GM04504 (cell line): ENCODE data around the gene TMBIM6.
"Not testable (repeated sequence)": the region's sequence is repeated elsewhere in the genome, so short reads cannot be mapped to it uniquely, and the experiment has no call there.

Experiments
- DNase-seq: peaks from one replicate; pipeline ENCODE4 v3.0.0-alpha.2; 2012; ENCODE audit warnings: low read depth

TMBIM6 gene

DNA sequence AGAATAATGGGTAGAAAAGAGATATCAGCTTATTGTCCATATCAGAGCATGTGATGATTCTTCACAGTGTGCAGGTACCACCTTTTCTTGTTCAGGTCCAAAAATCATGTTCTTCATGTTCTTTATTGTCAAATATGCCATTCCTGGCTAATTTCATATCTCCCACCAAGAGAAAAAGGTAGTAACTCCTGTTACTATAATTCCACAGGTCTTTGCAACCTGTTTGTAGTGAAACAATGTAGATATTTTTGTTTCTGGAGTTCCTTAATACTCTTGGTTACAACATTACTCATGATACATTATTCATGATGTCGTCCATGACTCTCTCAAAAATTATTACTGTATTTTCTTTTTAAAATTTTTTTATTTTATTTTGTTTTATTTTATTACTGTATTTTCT is 11.3 kb upstream of the TMBIM6 start:
- no peak for DNase-seq

DNA sequence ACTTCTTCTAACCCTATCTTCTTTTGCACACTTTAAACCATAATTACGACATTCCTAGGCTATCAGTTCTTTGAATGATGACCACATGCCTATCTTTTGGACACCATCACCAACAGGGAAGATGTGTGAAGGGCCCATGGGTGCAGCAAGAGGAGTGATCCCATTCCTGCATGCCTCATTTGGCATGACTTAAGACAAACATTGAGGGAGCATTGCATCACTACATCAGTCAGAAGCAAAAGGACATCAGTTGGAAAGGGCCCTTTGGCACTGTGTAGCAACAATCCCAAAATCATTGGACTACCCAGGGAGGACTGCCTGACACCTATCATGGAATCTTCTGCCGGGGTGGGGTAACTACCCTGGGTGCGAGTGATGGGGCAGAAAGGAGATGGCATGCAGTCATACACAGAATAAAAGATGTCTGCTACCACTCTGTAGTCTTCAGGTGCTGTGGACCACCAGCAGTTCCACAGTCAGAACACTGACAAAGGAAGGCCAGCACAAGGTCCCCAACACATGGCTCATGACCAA is 10.7 kb upstream of the TMBIM6 start:
- no peak for DNase-seq

DNA sequence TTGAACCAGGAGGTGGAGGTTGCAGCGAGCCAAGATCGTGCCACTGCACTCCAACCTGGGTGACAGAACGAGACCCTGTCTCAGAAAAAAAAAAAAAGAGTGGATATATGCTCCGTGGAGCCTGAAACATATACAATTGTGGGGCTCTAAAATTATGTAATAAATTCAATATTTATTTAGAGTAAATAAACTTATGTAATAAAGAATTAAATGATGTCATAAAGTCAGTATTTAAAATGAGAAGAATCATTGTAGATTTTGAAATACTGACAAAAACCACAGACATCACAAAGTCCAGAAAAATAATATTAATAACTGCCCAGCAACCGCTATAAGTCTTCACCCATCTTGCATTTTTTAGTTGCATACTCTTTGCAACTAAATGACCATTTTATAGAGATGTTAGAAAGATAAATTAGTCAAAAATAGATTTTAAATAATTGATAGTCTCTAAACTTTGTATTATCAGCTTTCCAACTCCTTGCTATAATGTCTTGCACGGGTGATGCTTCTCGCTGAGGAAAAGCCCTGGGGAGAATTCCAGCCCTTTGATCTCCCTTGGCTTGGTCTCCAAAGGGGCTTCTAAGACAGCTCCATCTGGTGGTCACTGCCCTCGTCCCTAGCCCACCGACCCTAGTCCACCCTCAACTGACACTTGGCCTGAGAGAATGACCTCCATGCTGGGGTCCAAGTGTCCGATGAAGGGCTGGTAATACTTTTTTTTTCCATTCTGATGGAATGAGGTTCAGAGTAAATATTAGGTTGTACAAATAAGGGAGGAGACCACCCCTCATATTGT is 7.9 kb upstream of the TMBIM6 start:
- no peak for DNase-seq

DNA sequence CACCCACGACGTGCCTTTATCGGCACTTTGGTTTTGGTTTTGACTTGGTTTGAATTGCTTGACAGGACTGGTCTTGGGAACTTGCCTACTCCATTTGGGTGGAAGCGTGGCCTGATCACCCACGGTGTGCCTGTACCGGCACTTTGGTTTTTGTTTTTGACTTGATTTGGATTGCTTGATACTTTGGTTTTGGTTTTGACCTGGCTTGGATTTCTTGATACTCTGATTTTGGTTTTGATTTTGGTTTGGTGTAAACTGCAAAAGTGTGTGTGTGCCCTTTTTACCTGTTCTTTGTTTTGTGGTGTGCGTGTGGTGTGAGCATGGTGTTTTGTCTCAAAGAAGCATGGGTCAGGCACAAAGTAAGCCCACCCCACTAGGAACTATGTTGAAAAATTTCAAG is 6.5 kb upstream of the TMBIM6 start:
- DNase-seq = not testable (repeated sequence)

DNA sequence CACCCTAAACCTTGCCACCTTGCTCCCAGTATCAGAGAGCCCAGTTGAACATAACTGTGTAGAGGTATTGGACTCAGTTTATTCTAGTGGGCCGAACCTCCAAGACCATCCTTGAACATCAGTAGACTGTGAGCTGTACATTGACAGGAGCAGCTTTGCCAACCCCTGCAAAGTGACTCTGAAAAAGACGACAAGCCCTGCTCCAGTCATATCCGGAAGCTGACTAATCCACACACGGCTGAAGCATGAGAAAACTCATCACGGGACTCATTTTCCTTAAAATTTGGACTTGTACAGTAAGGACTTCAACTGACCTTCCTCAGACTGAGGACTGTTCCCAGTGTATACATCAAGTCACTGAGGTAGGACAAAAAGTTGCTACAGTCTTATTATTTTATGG is 2.6 kb upstream of the TMBIM6 start:
- DNase-seq = not testable (repeated sequence)

DNA sequence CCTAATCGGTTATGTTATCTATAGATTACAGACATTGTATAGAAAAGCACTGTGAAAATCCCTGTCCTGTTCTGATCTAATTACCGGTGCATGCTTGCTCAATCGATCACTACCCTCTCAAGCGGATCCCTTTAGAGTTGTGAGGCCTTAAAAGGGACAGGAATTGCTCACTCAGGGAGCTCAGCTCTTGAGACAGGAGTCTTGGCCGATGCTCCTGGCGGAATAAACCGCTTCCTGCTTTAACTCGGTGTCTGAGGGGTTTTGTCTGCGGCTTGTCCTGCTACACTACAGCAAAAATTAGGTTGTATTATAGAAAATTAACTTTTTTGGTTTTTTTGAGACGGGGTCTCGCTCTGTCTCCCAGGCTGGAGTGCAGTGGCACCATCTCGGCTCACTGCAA is 1.1 kb upstream of the TMBIM6 start:
- DNase-seq = not testable (repeated sequence)

DNA sequence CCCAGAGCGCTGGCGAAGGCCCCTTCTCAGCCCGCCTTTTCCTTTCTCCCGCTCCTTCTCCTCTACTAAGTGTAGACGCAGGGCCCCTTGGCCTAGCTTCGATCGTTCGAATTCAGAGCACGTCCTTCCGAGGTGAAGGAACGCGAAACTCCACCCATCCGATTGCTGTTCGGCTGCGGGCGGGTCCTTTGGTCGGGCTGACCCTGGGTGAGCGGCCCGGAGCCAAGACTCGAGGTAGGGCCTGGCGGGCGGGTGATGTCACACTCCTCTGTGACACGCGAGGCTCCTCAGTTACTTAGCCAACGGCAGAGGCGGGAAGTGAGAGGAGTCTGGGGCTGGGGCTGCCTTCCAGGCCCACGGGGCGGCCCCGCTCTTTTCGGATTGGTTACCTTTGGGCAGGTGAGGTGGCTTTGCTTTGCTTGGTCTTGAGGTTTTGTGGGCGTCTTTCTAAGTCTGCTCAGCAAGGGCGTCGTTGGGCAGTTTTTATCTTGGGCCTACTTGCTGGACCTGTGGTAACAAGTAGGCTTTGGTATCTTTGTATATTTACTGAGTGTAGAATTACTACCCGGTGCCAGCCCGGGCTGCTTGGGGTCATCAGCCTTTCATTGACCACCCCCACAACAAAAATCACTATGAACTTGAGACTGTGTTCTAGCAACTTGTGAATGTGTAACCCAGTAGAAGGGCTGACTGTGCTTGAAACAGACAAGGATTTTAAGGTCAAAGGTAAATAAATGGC is 694 bp downstream of the TMBIM6 start:
- DNase-seq = peak; percentile 80

DNA sequence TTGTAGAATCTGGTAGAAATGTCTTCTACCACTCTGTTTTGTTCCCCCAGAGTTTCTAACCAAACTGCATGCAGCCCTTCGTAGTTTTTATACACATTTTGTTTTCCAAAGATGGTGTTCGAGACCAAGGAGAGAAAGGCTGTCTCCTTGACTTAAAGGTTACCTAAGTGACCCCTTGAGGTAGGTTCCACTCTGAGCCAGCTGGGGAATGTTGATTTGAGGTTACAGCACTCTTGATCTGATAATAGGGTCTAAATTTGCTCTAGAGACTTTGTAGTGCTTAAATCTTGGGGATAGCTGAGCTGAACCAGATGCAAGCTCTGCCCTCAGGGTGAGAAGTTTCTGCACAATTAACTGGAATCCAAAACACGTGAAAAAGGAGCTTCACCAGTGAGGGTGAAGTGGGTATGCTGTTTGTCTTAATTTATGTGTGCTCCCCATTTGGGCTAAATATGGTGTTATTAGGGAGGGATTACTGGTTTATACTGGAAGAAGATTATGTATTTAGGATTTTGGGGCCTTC is 3.1 kb downstream of the TMBIM6 start:
- DNase-seq = no peak

DNA sequence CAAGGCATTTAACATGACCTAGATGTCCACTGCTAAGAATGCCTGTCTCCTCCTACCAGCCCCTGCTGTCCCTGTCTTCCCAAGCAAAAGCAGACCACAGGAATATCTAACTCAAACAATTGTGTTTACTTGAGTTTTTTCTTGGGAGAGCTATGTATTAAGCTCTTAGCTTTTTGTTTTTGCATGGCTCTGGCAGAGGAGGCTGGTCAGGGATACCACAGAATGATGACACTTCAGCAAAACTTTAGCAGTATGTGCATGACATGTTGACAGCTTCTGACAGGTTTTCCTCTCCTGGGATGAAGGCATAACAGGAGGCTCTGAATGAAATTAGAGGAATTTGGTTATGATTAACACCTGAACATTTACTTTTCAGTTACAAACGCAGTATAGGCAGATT is 6.9 kb downstream of the TMBIM6 start:
- DNase-seq = no peak

DNA sequence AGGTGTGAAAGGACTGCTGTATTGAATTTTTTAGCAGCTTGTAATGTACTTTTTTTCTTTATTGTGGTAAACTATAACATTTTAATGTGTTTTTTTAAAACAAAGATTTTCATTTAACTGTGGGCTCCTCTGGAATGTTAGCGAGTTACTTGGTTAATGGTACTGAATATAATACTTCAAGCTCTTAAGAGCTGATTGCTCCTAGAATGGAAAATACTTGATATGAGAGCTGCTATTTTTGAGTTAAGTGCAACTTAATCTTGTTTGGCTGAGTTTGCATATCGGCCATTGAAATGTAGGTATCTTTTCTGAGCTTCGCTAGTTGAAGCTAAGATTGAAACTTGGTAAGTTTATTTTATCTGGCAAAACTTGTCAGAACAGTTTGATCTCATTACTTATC is 7.4 kb downstream of the TMBIM6 start:
- DNase-seq = no peak

DNA sequence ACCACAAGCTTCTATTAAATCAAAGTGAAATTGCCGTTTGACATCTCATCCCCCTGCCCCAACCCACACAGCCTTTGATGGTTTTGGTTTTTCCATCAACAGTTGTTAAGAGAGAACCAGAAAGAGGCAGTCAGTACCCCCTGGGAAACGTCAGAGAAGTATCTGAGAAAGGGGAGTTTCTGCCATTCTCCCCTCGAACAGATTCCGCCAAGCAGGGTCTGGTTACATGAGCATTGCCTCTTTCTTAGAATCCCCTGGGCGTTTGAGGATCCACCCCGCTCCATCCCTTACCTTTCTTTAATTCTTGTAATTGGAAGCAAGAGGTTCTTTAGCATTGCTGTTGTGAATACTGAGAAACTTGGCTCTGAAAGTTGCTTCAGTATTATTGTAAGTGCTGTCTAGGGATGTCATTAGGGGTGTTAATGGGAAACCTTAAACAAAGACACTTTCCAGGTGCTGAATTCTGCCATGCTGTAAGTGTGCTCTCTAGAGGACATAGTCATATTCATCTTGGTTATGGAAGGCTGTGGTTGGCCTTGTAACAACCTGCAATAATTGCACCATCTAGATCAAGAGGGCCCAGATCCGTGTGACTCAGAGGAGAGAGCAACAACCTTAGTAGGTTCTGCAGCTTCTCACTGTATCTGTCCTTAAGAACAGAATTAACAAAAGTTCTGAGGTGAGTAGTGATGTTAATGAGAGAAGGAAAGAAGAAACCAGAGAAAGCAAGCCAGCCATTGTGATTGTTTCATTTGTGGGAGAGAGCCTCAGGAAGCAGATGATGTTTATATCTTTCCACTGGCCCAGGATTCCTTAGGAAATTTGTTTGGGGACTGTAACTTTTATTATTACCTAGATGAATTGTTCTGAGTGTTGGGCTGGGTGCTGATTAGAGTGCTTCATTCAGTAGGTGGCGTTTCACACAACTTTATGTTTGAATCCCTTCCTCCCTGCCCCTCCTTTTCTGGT is 9.0 kb downstream of the TMBIM6 start:
- DNase-seq = peak; percentile 51

DNA sequence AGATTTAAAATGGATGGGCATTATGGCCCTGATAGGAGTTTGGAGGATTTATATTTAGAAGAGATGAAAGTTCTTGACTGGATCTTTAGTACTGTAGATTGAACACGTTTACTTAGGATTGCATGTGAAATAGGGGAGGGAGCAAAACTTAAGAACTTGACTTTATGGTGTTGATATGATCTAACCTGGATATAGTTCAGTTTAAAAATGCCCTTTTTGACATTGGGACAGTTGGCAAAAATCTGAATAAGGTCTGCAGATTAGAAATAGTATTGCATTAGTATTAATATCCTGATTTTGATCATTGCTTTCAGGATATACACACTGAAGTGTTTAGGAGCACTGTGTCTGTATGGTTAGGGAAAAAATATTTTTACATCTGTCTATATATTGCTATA is 9.6 kb downstream of the TMBIM6 start:
- no peak for DNase-seq

DNA sequence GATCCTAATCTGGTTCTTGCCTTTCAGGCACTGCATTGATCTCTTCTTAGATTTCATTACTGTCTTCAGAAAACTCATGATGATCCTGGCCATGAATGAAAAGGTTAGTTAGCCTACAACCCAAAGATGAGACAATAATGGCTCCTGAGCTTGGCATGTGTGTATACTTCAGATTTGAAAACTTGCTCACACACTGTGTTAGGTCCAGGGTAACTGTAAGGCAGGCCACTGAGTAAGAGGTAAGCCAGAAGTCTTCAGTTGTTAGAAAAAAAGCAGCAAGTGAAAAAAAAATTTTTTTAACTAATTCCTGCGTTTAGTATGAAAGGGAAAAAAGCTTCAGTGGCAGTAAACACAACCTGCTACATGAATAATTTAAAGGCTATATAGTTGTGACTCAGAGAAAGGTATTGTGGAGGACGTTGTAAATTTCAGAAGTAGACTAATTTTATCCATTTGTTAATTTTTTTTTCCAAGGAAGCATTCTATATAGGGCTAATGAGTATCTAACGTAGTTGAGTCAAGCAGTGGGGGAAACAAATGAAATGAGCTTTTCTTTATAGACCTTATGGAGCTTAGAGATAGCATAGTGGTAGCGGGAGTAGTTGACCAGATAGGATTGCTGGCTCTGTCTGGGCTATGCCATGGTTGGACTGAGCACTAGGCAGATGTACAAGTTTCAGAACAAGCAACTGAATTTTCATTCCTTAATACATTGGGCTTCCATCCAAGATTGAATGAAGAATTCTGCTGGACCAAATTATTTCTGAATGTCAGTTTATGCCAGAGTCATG is 20.5 kb downstream of the TMBIM6 start:
- no peak for DNase-seq

DNA sequence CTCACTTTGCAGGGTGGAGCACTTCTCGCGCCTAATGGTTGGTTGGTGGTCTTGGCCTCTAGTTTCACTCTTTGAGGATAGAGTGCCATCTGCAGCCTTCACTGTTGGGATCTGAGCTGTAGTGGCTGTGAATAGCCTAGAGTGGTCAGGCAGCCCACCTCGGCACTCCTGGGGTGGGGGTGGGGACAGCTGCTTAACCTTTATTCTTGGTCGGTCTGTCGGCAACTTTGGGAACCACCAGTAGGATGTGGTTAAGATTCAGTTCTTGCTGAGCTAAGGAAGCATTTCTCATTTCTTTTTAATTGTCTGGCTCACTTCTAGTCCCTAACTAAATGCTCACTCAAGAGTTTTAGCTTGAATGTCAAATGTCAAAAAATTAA is 21.1 kb downstream of the TMBIM6 start:
- no peak for DNase-seq

DNA sequence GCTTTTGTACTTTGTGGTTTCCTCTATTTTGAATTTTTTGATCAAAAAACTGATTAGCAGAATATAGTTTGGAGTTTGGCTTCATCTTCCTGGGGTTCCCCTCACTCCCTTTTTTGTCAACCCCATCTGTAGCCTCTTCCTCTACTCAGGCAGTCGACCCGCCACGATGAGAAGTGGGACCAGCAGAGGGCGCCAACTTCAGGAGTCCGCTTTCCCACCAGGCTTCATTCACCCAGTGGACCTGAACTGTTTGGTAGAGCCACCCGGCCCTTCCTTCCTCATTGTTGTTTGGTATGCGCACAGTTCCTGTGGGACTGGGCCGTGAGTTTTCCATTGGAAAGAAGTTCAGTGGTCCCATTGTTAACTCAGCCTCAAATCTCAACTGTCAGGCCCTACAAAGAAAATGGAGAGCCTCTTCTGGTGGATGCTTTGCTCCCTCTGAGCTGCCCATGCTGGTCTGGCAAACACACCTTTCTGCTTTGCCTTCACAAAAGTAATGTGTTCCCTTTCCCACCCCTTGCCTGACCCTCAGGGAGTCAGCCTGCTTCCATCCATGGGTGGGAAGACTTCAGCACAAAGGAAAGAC is 21.7 kb downstream of the TMBIM6 start:
- DNase-seq = no peak

DNA sequence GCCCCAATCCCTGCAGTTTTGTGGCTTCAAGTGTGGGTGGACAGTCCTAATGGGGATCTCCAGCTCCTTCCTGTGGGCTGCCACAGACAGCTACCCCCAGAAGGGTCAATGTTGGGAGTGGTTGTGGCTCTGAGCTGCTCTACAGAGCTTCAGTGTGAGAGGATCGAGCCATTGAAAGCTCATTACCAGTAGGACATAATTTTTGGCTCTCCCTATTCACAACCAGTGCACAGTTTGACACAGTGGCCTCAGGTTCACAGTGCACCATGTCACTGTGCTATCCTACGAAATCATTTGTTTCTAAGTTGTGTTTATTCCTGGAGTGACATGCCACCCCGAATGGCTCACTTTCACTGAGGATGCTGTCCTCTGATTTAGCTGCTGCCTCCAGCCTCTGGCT is 22.8 kb downstream of the TMBIM6 start:
- no peak for DNase-seq

DNA sequence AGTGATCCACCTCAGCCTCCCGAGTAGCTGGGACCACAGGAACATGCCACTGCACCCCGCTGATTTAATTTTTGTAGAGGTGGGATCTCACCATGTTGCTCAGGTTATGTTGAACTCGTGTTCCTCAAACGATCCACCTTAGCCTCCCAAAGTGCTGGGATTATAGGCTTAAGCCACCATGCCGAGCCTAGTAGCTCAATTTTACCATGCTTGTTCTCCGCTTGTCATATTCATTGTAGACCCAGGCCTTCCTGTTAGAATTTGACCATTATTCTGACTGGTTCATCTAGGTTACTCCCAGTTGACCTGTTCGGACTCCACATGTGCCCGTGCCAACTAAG is 24.7 kb downstream of the TMBIM6 start:
- no peak for DNase-seq

DNA sequence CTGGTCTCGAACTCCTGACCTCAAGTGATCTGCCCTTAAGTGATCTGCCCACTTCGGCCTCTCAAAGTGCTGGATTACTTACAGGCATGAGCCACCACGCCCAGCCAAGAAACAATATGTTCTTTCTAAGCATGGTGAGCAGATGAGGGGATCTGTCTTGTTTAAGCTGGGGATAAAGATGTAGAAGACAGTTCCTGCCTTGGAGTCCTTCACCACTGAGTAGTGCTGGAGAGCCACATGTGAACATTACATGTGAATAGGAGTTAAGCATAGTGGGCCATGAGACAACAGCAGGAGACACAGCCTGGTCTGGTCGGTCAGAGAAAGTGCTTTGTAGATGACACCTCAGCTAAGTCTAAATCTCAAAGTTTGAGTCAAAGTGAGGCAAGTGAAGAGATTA is 26.0 kb downstream of the TMBIM6 start:
- DNase-seq = no peak

DNA sequence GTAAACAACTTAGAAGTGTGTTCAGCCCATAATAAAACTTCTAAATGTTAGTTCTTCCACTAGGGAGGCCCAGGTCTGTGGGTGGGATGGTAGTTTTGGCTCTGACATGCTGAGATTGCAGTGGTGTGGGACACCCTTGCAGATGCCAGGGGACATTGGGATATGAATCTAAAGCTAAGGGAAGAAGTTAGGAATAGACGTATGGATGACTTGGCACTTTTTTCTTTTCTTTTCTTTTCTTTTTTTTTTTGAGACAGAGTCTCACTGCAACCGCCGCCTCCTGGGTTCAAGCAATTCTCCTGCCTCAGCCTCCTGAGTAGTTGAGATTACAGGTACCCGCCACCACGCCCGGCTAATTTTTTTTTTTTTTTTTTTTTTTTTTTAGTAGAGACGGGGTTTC is 31.7 kb downstream of the TMBIM6 start:
- not testable (repeated sequence) for DNase-seq

DNA sequence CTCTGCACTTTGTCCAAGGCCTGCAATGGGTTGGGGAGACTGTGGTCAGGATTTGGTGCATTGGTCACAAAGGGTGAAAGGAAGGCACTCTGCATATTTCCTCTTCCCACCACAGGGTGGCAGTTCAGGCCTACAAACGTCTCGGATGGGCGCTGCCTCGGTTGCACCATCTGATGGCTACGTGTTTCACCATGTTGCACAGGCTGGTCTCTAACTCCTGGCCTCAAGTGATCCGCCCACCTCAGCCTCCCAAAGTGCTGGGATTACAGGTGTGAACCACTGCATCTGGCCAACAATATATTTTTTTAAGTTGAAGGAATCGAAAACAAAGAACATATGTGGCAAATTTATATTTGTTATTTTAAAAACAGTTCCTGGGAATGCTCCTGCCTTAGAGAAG is 35.1 kb downstream of the TMBIM6 start:
- peak; percentile 59 for DNase-seq

DNA sequence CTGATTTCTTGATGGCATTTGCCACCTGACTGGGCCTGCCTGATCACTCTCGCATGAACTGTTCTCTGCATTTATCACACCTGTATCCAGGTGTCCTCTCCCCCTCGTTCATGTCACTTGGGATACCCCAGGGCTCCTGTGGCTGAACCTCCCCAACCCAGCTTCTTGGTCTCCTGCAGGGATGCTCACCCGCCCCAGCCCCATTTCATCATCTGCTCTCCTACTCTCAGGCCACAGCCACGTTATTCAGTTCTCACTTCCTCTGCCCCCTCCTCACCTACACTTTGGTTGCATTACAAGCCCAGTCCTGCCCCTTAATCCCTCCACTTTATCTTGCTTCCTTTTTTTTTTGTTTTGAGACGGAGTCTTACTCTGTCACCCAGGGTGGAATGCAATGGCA is 35.5 kb downstream of the TMBIM6 start:
- DNase-seq = no peak
